ENCODE results near the gene ADGRL3. TPM values are rescaled to one million over a fixed set of nuclear protein-coding genes. Genes with fewer than 3 reads are reported as not detected.

The ADGRL3 gene
- total and polyA plus RNA-seq, 2 donors (not counting 1 experiment from before 2014, with no cell fraction given): not detected

GRCh38 chr4:61911313-61911756 lies 711.2 kb downstream of the ADGRL3 start:
- CTCF ChIA-PET: no interaction called here
- H3K4me1 Mint-ChIP-seq: no peaks in the 10 kb centered on the region

DNA sequence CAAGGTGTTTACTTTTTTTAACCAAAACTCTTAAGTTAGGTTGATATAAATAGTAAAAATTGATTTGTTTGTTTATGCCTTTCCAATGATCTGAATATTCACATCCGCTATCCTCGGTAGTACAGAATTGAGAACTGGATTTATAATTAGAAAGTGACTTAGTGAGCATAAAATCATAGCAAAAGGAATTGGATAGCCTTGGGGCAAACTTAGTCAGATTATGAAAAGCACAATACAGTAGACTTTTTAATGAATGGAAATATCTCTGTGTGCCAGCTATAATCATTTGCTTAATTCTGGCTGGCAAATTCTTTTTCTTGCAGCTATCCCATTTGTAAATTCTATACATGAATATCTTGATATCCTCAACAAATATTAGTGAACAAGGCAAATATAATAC lies 713.5 kb downstream of the ADGRL3 start:
- Histone ChIP-seq H3K36me3 (replicated peaks in 1 of 2; ENCODE audit: control extremely low read depth in 1 of 2, control insufficient read depth in 1 of 2, extremely low read depth in 1 of 2, insufficient read depth in 2 of 2, low read length in 1 of 2) (no peaks in the 10 kb centered on the region), H3K4me3 (ENCODE audit: control extremely low read depth in 1 of 5, extremely low read depth in 1 of 5, insufficient read depth in 1 of 5, low read depth in 2 of 5, low read length in 4 of 5) (no peak overlapping the region), H3K79me2 (ENCODE audit: control insufficient read depth, insufficient read depth, low read length) (no peaks in the 10 kb centered on the region), H3K9ac (ENCODE audit: low read length) (no peak overlapping the region), H3K4me2 (replicated peaks; ENCODE audit: low read depth, low read length, poor library complexity, severe bottlenecking) (no peak overlapping the region), H4K20me1 (ENCODE audit: control insufficient read depth, insufficient read depth, low read length, poor library complexity, severe bottlenecking) (no peaks in the 10 kb centered on the region), H3K27me3 (replicated peaks in 1 of 4; ENCODE audit: control extremely low read depth in 1 of 4, control insufficient read depth in 3 of 4, insufficient read depth in 4 of 4, low read length in 3 of 4) (no peaks in the 10 kb centered on the region), H3K9me3 (ENCODE audit: control extremely low read depth in 1 of 3, control insufficient read depth in 2 of 3, insufficient read depth in 1 of 3, low read length in 2 of 3) (no peaks in the 10 kb centered on the region), H2AFZ (ENCODE audit: insufficient read depth, low read depth, low read length, poor library complexity, severe bottlenecking) (no peak overlapping the region), H3K27ac (ENCODE audit: low read length in 2 of 2) (no peak overlapping the region), H3K4me1 (ENCODE audit: control insufficient read depth in 2 of 2, insufficient read depth in 2 of 2, low read length in 2 of 2) (no peaks in the 10 kb centered on the region)
- no peak for ATAC-seq (ENCODE audit: low read depth)
- DNase-seq: no peak
- Mint-ChIP-seq H3K9me3 (ENCODE audit: insufficient read depth) (peaks cover 2% of the 10 kb centered on the region), H3K4me3 (no peak overlapping the region), H3K4me1 (no peaks in the 10 kb centered on the region), H3K27me3 (no peaks in the 10 kb centered on the region), H3K27ac (no peak overlapping the region)
- intact Hi-C loops (cut with micrococcal nuclease): no loop called here
- ChIA-PET POLR2A (no interaction called here), CTCF (no interaction called here)
- TF ChIP-seq EZH2 (IDR thresholded peaks at IDR 0.05; ENCODE audit: borderline replicate concordance, insufficient read depth, low read depth, low read length, poor library complexity, severe bottlenecking): no peak
- TF ChIP-seq CTCF (IDR thresholded peaks at IDR 0.05): no peak
- WGBS (ENCODE audit: insufficient coverage): 100% methylated on average over 2 of the region's 2 CpGs

More at GRCh38 chr4:61911313-61911756, 711.2 kb downstream of the ADGRL3 start:
- H3K27me3 ChIP-seq (replicated peaks in 1 of 4; ENCODE audit: control extremely low read depth in 1 of 4, control insufficient read depth in 3 of 4, insufficient read depth in 4 of 4, low read length in 3 of 4): no peaks in the 10 kb centered on the region
- H2AFZ ChIP-seq (ENCODE audit: insufficient read depth, low read depth, low read length, poor library complexity, severe bottlenecking): no peak overlapping the region
- TF ChIP-seq CTCF (IDR thresholded peaks at IDR 0.05): no peak
- no peak for TF ChIP-seq EZH2 (IDR thresholded peaks at IDR 0.05; ENCODE audit: borderline replicate concordance, insufficient read depth, low read depth, low read length, poor library complexity, severe bottlenecking)
- no peaks in the 10 kb centered on the region for H3K9me3 ChIP-seq (ENCODE audit: control extremely low read depth in 1 of 3, control insufficient read depth in 2 of 3, insufficient read depth in 1 of 3, low read length in 2 of 3)
- H4K20me1 ChIP-seq (ENCODE audit: control insufficient read depth, insufficient read depth, low read length, poor library complexity, severe bottlenecking): no peaks in the 10 kb centered on the region
- no peaks in the 10 kb centered on the region for H3K27me3 Mint-ChIP-seq
- H3K4me3 ChIP-seq (ENCODE audit: control extremely low read depth in 1 of 5, extremely low read depth in 1 of 5, insufficient read depth in 1 of 5, low read depth in 2 of 5, low read length in 4 of 5): no peak overlapping the region
- H3K27ac ChIP-seq (ENCODE audit: low read length in 2 of 2): no peak overlapping the region
- no peak overlapping the region for H3K4me2 ChIP-seq (replicated peaks; ENCODE audit: low read depth, low read length, poor library complexity, severe bottlenecking)
- no peaks in the 10 kb centered on the region for H3K9me3 Mint-ChIP-seq (ENCODE audit: insufficient read depth)
- H3K4me3 Mint-ChIP-seq: no peak overlapping the region
- ATAC-seq (ENCODE audit: low read depth) (no peak), DNase-seq (no peak)
- no peaks in the 10 kb centered on the region for H3K36me3 ChIP-seq (replicated peaks in 1 of 2; ENCODE audit: control extremely low read depth in 1 of 2, control insufficient read depth in 1 of 2, extremely low read depth in 1 of 2, insufficient read depth in 2 of 2, low read length in 1 of 2)
- no CpG with 5 or more reads among the region's 2 CpGs for WGBS (ENCODE audit: insufficient coverage)
- intact Hi-C loops (cut with micrococcal nuclease): no loop called here
- no peak overlapping the region for H3K9ac ChIP-seq (ENCODE audit: low read length)
- no peaks in the 10 kb centered on the region for H3K79me2 ChIP-seq (ENCODE audit: control insufficient read depth, insufficient read depth, low read length)
- no peak overlapping the region for H3K27ac Mint-ChIP-seq
- no peaks in the 10 kb centered on the region for H3K4me1 ChIP-seq (ENCODE audit: control insufficient read depth in 2 of 2, insufficient read depth in 2 of 2, low read length in 2 of 2)
- POLR2A ChIA-PET: no interaction called here

All from B cell (primary cell).